Upper lobe of left lung (tissue), 4 donors: ENCODE results near the gene PRR33.

Experiments
- EP300 ChIP-seq, 4 donors: sonication (generic); formaldehyde crosslinking; IDR thresholded peaks; one replicate each; pipeline ENCODE4 v1.5.1; 2017; ENCODE audit warnings: antibody characterized with exemption in 4 of 4, control low read depth in 2 of 4
- POLR2A ChIP-seq, 4 donors: fragments of 450-650 bp; IDR thresholded peaks; one replicate each; pipeline ENCODE4 v1.5.1; 2016 to 2017; ENCODE audit warnings: antibody characterized with exemption in 4 of 4, mild to moderate bottlenecking in 2 of 4
- POLR2AphosphoS5 ChIP-seq, 2 donors: sonication (generic); formaldehyde crosslinking; IDR thresholded peaks; one replicate each; pipeline ENCODE4 v1.5.1; 2017; ENCODE audit warnings: antibody characterized with exemption in 2 of 2
- TF ChIP-seq, protein P1 (sequence below), 6 experiments: fragments of 450-650 bp in 4 of 6; fragments of 200-600 bp in 2 of 6; sonication (generic) in 2 of 6; IDR thresholded peaks; one replicate each; pipeline ENCODE4 v1.5.1; 2016 to 2019; ENCODE audit warnings: antibody characterized with exemption in 6 of 6

DNA sequence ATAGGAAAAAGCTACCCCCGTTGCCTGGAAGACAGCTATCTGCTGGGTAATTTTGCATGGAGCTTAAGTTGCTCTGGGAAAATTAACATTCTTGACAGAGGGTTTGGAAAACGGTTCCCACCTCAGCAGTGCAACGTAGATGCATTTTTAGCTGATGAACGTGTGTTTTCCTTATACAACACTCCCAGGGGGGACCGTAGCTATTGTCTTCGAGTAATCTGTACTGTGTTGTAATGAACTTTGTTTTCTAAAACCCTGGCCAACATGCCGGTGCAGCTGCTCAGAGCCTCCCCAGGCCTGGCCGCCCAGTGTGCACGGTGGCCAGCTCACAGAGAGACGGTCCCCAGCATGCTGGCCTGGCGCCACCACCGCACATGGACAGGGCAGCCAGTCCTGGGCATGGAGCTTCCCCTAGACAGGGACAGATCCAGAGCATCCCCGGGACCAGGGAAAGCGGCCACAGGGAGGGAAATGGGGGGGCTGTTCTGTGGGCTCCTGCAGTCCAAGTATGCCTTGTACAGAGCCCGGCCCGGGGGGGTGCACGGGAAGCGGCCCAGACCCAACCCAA, 30.0 kb upstream of the PRR33 start:
- TF ChIP-seq, protein P1, sequence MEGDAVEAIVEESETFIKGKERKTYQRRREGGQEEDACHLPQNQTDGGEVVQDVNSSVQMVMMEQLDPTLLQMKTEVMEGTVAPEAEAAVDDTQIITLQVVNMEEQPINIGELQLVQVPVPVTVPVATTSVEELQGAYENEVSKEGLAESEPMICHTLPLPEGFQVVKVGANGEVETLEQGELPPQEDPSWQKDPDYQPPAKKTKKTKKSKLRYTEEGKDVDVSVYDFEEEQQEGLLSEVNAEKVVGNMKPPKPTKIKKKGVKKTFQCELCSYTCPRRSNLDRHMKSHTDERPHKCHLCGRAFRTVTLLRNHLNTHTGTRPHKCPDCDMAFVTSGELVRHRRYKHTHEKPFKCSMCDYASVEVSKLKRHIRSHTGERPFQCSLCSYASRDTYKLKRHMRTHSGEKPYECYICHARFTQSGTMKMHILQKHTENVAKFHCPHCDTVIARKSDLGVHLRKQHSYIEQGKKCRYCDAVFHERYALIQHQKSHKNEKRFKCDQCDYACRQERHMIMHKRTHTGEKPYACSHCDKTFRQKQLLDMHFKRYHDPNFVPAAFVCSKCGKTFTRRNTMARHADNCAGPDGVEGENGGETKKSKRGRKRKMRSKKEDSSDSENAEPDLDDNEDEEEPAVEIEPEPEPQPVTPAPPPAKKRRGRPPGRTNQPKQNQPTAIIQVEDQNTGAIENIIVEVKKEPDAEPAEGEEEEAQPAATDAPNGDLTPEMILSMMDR (IDR thresholded peaks at IDR 0.05): no peak
- TF ChIP-seq POLR2AphosphoS5 (IDR thresholded peaks at IDR 0.05): no peak
- no peak for TF ChIP-seq EP300 (IDR thresholded peaks at IDR 0.05)
- no peak for TF ChIP-seq POLR2A (IDR thresholded peaks at IDR 0.05)
